Esophagus muscularis mucosa (tissue), 3 donors: ENCODE results near the gene FAM25A.
"Not testable (repeated sequence)": the region's sequence is repeated elsewhere in the genome, so short reads cannot be mapped to it uniquely, and the experiment has no call there.

Experiments used
- POLR2AphosphoS5 ChIP-seq, 2 donors: sonication (generic); formaldehyde crosslinking; IDR thresholded peaks; one replicate each; pipeline ENCODE4 v1.6.1; 2017; ENCODE audit warnings: antibody characterized with exemption in 2 of 2
- TF ChIP-seq, protein P1 (sequence below), 3 experiments: fragments of 200-600 bp in 2 of 3; fragments of 450-650 bp in 1 of 3; sonication (generic) in 2 of 3; IDR thresholded peaks; one replicate each; pipeline ENCODE4 v1.5.1; 2017 to 2019; ENCODE audit warnings: antibody characterized with exemption in 3 of 3, mild to moderate bottlenecking in 2 of 3, moderate library complexity in 1 of 3

DNA sequence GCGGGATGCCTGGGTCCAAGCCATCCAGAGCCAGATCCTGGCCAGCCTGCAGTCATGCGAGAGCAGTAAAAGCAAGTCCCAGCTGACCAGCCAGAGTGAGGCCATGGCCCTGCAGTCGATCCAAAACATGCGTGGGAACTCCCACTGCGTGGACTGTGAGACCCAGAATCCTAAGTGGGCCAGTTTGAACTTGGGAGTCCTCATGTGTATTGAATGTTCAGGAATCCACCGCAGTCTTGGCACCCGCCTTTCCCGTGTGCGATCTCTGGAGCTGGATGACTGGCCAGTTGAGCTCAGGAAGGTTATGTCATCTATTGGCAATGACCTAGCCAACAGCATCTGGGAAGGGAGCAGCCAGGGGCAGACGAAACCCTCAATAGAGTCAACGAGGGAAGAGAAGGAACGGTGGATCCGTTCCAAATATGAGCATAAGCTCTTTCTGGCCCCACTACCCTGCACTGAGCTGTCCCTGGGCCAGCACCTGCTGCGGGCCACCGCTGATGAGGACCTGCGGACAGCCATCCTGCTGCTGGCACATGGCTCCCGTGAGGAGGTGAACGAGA lies 10.9 kb upstream of the FAM25A start:
- TF ChIP-seq POLR2AphosphoS5 (IDR thresholded peaks at IDR 0.05) = not testable (repeated sequence)
- TF ChIP-seq, protein P1, sequence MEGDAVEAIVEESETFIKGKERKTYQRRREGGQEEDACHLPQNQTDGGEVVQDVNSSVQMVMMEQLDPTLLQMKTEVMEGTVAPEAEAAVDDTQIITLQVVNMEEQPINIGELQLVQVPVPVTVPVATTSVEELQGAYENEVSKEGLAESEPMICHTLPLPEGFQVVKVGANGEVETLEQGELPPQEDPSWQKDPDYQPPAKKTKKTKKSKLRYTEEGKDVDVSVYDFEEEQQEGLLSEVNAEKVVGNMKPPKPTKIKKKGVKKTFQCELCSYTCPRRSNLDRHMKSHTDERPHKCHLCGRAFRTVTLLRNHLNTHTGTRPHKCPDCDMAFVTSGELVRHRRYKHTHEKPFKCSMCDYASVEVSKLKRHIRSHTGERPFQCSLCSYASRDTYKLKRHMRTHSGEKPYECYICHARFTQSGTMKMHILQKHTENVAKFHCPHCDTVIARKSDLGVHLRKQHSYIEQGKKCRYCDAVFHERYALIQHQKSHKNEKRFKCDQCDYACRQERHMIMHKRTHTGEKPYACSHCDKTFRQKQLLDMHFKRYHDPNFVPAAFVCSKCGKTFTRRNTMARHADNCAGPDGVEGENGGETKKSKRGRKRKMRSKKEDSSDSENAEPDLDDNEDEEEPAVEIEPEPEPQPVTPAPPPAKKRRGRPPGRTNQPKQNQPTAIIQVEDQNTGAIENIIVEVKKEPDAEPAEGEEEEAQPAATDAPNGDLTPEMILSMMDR (IDR thresholded peaks at IDR 0.05) = not testable (repeated sequence)
